Measurements from ENCODE around the gene PRDM4.

DNA sequence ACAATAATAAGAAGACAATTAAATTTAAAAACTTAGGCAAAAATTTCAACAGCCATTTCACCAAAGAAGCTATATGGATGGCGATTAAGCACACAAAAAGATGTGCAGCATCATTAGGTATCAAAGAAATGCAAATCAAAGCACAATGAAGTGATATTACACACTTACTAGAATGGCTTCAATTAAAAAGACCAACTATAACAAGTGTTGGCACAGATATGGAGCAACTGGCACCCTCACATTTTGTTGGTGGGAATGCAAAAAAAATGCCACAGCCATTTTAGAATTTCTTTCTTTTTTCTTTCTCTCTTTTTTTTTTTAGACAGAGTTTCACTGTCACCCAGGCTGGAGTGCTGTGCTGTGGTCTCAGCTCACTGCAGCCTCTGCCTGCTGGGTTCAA is 1.9 kb upstream of the PRDM4 start:
- no peak for TF ChIP-seq POLR2A (IDR thresholded peaks at IDR 0.05)
- TF ChIP-seq, protein P1, sequence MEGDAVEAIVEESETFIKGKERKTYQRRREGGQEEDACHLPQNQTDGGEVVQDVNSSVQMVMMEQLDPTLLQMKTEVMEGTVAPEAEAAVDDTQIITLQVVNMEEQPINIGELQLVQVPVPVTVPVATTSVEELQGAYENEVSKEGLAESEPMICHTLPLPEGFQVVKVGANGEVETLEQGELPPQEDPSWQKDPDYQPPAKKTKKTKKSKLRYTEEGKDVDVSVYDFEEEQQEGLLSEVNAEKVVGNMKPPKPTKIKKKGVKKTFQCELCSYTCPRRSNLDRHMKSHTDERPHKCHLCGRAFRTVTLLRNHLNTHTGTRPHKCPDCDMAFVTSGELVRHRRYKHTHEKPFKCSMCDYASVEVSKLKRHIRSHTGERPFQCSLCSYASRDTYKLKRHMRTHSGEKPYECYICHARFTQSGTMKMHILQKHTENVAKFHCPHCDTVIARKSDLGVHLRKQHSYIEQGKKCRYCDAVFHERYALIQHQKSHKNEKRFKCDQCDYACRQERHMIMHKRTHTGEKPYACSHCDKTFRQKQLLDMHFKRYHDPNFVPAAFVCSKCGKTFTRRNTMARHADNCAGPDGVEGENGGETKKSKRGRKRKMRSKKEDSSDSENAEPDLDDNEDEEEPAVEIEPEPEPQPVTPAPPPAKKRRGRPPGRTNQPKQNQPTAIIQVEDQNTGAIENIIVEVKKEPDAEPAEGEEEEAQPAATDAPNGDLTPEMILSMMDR (IDR thresholded peaks at IDR 0.05): no peak
